GM18511 (cell line): ENCODE measurements around the gene KNOP1.

ENCODE experiments used
- ATAC-seq: cut with Tn5 transposase; IDR thresholded peaks from one replicate; pipeline ENCODE4 v1.9.1; 2021; ENCODE audit warnings: mild to moderate bottlenecking, moderate library complexity; ENCODE audit not compliant: unreplicated experiment

KNOP1 gene

DNA sequence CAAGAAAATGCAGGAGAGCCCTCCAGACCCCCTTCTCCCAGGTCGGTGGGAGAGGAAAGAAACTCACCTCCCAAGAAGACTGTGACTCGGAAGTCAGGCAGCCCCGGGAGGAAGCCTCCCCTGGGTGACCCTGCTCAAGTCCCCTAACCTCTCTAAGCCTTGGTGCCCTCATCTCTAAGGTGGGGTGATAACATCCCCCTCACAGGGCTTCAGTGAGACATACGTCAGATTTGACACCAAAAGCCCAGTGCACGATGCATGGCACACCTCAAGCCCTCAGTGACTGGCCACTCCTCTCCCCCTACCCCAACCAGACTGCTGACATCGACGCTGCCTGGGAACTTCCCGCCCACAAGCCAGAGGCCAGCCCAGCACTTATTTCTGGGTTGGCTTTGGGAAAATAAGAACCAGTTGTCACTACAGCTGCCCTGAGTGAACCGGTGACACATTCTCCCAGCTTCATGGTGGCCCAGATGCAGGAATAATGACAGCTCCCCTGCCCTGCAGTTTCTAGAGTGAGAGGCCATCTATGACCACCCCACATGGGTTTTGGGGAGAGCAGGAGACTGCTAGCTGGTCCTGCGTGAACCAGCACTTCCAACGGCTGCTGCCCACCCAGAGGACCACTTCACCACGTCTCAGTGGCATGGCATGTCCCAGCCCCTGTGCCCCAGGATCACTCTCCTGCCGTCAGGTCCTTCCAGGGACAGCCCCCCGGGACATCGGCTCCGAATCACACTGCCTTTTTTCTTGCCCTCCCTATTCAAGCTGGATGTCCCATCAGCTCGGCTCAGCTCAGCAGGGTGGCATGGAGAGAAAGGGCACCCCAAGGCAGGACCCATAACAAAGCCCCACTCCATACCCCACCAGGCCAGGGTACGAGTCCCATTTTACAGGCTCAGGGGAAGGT lies 9.5 kb downstream of the KNOP1 start:
- no peak for ATAC-seq

DNA sequence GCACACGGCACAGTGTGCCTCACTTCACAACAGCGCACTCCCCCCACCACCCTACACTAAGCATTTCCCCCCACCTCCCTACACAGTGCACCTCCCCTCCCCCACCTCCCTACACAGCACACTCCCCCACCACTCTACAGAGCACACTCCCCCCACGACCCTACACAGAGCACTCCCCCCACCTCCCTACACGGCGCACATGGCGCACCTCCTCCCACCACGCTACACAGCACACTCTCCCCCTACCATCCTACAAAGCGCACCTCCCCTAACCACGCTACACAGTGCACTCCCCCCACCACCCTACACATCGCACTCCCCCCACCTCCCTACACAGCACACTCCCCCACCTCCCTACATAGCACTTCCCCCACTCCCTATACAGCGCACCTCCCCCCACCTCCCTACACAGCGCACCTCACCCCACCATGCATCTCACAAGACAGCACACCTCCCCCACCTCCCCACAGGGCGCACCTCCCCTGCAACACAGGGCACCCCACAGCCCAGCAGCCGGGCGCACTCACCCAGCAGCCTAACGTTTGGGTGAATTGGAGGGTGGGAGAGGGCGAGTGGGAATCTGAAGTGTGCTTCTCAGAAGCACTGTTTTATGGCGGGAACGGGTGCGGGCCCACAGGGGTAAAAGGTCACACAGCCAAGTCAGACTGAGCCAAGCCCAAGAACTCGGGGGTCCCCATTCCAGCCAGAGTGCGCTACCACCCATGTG lies 10.3 kb downstream of the KNOP1 start:
- no peak for ATAC-seq

DNA sequence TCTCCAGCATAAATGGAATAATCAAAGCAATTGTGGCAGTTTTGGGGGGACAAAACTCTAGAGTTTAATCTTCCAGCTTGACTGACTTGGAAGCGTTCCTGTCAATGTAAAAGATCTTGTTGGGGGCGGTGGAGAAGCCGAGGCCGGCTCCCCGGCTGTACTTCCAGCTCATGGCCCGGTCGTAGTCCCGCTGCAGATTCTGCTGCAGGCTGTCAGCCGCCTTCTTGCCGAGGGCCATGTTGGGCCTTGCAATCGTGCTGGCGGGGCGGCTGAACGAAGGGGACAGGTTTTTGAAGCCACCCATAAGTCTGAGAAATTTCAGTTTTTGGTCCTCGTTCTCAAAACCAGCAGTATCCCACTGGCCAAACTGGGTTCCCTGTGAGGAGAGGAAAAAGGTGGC lies 11.2 kb downstream of the KNOP1 start:
- no peak for ATAC-seq

DNA sequence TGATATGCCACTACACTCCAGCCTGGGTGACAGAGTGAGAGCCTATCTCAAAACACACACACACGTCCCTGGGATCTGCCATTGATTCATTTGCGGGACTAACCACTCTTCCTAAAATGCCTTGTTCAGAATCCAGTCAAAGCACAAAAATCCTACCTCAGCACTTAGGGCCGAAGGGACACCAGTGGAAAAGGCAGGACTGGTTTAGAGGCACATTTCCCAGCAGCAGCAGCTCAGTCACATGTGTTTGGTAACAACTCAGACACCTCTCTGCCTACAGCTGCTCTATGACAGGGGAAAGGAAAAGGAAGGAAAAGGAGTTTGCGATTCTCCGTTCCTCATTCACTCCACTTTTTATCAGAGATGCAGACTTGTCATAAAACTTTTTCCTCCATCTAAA lies 12.2 kb downstream of the KNOP1 start:
- ATAC-seq = no peak

DNA sequence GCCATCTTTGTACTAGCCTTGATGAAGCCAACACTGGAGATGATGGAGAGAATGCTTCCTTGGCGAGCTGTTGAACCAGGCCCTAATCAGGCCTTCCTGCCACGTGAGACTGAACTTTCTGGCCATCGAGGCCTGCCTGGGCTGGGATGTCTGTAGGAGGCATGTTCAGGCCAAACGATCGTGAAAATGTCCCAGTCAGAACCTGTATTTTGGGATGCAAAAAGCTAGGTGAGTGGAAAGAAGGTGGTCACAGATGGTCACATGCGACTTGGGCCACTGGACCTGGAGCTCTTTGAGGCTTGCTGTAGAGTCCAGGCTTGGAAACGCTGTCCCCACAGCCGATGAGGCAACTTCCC lies 12.9 kb downstream of the KNOP1 start:
- ATAC-seq = no peak

DNA sequence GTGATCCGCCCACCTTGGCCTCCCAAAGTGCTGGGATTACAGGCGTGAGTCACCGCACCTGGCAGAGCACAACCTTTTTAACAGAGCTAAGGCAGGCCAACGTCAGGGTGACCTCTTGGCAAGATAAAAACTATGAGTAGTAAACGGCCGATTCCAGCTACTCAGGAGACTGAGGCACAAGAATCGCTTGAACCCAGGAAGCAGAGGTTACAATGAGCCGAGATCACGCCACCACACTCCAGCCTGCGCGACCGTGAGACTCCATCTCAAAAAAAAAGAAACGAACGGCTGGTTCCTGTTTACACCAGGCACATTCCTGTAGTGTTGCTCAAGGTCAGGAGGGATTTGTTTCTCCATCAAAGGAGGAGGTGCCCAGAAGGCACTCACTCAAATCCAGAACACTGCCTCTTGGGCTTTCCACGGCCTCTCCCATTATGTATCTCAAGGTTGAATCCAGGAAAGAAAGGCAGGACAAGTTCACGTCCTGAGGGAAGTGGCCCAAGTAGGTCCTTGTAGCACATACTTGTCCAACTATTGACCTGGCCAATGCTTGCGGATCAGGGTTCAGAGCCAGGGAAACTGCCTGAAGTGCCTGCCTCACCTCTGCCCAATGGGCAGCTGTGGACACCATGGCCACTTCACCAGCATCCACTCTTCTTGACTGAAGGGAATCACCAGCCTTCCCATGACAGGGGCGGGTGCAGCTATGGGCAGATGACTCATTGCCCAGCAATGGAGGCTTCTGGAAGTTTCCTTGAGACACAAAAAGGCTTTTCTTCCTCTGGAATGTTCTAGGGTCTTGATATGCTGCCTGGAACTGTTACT lies 13.5 kb downstream of the KNOP1 start:
- no peak for ATAC-seq

DNA sequence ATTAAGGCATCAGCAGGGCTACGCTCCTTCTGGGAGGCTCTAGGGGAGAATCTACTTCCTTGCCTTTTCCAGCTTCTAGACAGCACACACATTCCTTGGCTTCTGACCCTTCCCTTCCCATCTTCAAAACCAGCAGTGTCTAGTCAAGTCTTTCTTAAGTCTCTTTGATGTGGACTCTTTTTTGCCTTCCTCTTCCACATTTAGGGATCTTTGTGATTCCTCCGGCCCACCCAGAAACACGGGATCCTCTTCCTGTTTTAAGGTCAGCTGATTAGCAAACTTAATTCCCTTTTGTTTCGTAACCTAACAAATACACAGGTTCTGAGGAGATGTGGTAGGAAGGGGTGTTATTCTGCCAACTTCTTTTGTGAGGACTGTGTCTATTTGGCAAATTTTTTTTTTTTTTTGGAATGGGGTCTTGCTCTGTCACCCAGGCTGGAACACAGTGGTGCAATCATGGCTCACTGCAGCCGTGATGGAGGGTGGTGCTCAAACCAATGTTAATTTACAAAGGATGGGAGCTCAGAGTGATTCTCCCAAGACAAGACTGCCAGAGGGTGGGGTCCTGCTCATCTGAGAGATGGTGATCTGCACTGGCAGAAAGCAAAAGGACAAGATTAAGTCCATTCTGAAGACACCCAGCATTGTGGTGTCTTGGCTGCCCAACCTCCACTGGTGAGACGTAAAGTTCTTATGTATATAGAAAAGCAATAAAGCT lies 14.7 kb downstream of the KNOP1 start:
- ATAC-seq = no peak

DNA sequence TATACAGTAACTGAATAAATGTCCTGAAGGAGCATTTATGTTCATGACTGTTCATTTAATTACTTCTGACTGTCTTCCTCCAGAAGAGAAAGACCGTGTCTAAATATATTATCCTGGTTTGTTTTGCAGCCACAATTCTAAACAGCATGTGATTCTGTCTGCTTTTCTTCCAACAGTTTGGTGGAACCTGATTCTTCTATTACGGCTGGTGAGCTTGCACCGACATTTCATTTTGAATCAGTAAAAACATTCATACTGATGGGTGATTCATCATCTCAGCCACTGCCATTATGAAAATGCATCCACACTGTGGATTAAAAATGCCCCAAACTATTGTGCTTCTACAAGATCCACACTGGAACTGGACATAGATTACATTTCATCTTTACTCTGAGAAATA lies 16.9 kb downstream of the KNOP1 start:
- ATAC-seq = no peak

DNA sequence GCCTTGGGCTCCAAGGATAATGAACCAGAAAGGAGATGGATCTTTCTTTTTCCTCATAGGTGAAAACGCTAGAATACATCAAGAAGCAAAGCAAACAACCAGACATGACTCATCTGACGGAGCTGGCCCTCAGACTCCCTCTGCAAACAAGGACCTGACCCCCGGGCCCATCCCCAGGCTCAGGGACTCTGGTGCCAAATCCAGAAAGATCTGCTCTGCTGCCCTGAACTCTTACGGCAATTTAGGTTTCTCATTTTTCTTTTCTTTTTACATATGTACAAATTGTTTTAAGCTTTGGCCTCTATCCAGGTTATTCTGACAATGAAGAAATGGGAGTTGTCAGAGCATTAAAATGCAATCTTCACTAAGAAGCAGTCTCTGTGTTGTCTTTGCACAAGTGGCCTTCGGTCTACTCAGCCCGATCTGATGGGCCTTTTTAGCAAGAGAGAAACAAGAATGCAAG lies 17.7 kb downstream of the KNOP1 start:
- no peak for ATAC-seq

DNA sequence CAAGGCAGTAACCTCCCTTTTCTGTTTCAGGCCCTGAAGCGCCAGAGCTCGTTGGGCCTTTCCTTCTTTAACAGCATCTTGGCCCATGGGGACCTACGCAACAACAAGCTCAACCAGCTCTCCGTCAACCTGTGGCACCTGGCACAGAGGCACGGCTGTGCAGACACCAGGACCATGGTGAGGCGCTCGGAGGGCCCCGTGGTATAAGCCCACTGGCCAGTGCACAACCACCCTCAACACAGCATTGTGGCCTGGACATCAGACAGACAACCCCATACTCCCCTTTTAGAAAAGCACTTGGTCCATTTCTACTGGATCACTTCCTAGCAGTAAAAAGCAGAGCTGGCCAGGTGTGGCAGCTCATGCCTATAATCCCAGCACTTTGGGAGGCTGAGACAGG lies 18.6 kb downstream of the KNOP1 start:
- ATAC-seq = no peak

DNA sequence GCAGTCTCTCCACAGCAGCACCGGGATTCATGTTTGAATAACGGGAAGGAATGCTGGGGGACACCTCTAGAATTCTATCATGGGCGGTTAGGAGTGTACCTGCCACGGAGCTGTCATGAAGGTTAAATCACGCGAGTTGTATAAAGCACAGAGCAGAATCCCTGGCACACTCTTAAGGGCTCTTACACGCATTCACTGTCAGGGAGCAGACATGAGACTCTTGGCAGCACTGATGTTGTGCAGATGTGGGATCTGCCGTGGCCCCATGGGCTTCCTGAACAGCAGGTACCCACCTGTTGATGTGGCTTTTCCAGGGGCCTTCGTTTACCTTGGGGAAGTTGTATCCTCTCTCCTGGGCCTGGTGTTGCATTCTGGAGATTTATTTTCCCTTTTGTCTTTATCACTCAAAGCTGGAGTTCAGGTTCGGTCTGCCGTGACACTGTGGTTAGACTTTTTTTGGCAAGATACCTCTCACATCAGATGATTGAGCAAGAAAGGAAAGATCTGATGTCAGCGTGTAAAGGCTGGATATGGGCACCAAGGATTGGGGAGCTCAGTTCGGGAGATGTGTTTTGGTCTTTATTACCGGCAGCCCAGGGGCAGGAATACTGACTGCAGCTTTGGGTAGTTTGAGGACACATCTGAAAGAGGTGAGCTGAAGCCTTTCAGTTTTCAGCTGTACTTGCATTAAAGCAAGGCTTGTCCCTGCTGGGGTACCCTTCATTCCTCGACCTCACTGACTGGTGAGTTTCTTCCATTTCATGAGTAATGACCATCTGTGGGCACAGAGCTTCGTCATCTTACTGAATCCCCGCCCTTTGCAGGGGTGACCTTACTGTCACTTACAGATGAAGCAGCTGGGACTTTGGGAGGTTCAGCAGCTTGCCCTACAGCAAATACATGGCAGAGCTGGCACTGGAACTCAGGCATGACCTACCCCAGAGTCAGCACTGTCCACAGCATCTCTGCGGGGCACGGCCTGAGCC lies 19.3 kb downstream of the KNOP1 start:
- no peak for ATAC-seq

DNA sequence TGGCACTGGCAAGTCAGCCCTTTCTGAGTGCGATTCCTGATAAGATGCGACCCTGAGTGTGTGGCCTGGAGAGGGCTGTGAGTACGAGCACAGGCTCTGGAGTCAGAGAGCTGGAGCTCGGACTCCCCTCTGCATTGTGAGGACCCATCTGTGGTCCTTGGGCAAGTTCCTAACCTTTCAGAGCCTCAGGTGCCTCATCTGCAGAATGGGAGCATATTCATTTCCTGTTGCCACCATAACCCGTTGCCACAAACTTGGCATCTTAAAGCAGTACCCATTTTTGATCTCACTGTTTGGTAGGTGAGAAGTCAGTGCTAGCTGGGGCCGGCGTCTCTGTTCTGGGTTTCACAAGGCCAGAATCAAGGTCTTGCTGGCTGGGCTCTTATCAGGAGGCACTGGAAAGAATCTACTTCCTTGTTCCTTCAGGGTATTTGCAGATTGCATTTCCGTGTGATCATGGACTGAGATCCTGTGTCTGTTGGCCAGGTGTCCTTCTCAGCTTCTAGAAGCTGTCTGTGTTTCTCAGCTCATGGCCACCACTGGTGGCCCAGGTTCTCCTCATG lies 20.2 kb downstream of the KNOP1 start:
- ATAC-seq = no peak

DNA sequence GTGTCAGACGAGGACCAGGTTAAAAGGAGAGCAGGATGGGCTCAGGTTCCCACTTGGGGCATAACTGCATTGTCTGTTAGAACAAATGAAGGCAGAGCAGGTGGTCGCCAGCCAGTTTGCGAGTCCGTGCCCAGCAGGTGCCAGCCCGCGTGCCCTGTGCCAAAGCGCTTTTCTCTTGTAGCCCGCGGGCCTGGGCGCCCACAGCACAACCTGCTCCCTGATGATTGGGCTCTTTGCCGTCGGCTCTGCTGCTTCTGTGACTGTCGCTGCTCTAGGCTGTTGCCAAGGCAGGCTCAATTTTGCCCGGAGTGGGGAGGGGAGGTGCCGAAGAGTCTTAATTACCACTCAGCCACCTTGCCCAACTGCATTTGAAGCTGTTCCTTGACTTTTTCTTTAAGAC lies 21.1 kb downstream of the KNOP1 start:
- no peak for ATAC-seq

DNA sequence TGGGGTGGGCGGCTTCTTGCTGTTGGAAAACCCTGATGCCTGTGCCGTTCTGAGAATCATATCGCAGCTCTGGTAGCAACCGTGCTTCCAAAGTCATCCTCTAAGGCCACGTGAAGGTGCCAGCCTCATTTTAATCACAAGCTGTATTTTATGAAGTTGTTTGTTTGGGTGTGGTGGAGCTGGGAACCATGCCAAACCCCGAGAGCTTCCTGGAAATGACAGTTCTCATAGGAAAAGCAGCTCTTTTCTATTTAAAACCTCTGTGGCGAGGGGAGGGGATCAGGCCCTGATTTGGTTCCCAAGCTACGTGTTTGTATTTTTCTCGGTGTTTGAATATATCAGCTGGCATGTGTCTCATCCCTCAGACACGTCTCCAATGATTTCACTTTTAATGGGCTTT lies 21.7 kb downstream of the KNOP1 start:
- no peak for ATAC-seq

DNA sequence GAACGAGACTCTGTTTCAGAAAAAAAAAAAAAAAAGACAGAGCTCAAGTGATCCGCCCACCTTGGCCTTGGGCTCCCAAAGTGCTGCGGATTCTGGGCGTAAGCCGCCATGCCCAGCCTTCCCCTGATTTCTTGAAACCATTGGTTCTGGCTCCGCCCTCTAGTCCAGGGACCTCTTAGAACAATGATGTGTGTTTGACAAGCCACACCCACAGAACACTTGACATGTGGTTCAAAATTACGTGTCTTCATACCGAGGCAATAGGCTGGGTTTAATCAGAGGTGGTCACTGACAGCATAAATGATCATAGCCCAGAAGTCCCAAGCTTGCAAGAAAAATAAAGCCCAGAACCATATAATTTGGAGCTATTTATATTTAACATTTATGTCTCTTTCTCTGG lies 23.0 kb downstream of the KNOP1 start:
- no peak for ATAC-seq

DNA sequence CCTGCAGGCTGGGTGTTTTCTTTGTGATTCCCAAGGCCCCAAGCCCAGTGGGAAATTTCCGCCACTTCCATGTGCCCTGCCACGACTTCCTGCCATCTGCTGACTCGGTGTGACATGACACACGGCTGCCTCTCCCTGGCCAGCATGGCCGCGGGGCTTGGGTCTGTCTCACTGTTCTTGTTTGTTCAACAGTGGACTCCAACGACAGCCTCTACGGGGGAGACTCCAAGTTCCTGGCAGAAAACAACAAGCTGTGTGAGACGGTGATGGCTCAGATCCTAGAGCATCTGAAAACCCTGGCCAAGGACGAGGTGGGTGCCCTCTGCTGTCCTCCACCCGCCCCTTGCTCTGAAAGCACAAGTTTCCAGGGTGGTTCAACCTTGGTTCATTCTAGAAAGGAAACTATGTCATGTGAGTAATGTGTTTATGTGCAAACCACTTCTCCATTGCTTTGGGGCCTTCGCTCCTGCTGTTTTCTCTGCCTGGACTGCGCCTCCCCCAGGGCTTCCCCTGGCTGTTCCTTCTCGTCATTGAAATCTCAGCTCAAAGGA lies 26.8 kb downstream of the KNOP1 start:
- ATAC-seq = no peak

DNA sequence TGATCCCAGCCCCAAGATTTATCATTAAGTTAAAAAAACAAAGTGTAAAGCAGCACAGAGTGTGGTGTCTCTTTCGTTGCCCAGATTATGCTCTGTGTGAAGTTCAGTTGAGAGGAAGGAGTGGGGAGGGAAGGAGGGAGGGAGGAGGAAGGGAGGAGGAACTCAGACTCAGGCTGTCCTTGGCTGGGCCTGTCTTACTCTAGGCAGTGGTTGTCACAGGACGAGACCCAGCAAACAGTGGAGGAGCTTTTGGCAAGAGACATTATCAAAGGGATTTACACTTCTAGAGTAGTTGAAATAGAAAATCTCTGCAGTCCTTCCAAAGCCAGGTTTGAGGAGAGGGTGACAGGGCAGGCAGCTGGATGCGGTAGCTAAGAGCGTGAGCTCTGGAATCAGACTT lies 27.8 kb downstream of the KNOP1 start:
- no peak for ATAC-seq

DNA sequence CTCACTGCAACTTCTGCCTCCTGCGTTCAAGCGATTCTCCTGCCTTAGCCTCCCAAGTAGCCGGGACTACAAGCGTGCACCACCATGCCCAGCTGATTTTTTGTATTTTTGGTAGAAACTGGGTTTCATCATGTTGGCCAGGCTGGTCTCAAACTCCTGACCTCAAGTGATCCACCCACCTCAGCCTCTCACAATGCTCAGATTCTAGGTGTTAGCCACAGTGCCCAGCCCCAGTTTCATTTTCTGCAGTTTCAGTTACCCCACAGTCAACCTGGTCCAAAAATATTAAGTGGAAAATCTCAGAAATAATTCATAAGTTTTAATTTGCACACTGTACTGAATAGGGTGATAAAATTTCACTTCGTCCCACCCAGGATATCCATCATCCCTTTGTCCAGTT lies 28.7 kb downstream of the KNOP1 start:
- ATAC-seq = no peak

DNA sequence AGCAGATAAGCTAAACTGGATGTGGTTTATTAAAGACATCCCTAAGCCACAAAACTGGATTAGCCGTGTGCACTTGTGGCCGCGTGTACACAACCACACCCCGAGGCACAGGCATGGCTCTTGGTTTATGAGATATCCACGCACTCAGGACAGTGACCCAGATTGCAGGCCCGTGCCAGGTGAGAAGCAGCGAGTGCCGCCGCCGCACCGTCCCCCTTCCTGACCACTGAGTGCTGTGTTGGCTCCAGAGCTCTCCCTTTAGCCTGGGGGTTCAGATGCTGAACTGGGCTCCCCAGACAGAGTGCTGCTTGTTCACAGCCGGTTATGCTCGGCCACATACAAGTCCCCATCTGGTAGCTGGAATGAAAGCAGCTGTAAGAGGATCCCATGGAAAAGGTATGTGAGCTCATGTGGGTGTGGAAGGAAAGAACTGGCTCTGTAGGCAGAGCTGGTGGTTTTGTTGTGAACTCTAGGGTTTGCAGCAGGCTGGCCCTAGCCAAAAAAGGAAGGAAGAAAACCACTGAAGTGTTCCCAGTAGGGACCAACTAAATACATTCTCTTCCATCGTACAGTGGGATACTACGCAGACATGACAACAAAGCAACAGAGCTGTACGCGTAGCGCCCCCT lies 29.5 kb downstream of the KNOP1 start:
- no peak for ATAC-seq
